IMR-90 (cell line): ENCODE measurements around the gene SERPINE2. TPM values are rescaled to one million over a fixed set of nuclear protein-coding genes. Genes with fewer than 3 reads are reported as not detected.
A peak's percentile ranks its signal among the peaks of the same experiment; 100 is the strongest.

Source experiments
- ATAC-seq: fragments of 200-7000 bp; cut with Tn5 transposase; 2 replicates; pipeline ENCODE4 v1.9.1; 2020; ENCODE audit warnings: low read depth, mild to moderate bottlenecking, moderate library complexity
- BruUV-seq: library from RNA; stranded (reverse); fragments of 400-500 nt; replicated peaks from 2 replicates; lab custom pipeline; 2021; lab: Mats Ljungman, UMichigan
- CTCF ChIA-PET: fragments of 300-600 bp; formaldehyde crosslinking; extraction: SDS; loops from one replicate; lab custom pipeline; 2021; ENCODE audit warnings: antibody characterized with exemption; lab: Yijun Ruan, JAX
- POLR2A ChIA-PET: fragments of 300-600 bp; sonication (Branson Sonifier 250); formaldehyde crosslinking; loops from one replicate; lab custom pipeline; 2022; ENCODE audit warnings: antibody characterized with exemption; ENCODE audit not compliant: unreplicated experiment; lab: Charles Lee
- DNase-seq: peaks from one replicate; pipeline ENCODE4 v3.0.0; 2013
- H2AFZ ChIP-seq: replicated peaks from 2 replicates; pipeline ENCODE3; 2013; ENCODE audit warnings: low read length, mild to moderate bottlenecking; ENCODE audit not compliant: poor library complexity
- H2AK5ac ChIP-seq: 2 replicates; pipeline ENCODE4 v1.6.1; 2013; ENCODE audit warnings: low read depth, low read length, inconsistent platforms
- H2AK9ac ChIP-seq: replicated peaks from 2 replicates; pipeline ENCODE3; 2013; ENCODE audit warnings: mild to moderate bottlenecking, low read depth, low read length, moderate library complexity; ENCODE audit not compliant: poor library complexity
- H2BK120ac ChIP-seq: 2 replicates; pipeline ENCODE4 v1.6.1; 2013; ENCODE audit warnings: low read depth, low read length, inconsistent platforms
- H2BK15ac ChIP-seq: 3 replicates; pipeline ENCODE4 v1.6.1; 2013; ENCODE audit warnings: low read depth, low read length, inconsistent platforms
- H2BK20ac ChIP-seq: 2 replicates; pipeline ENCODE4 v1.6.1; 2013; ENCODE audit warnings: low read depth, mild to moderate bottlenecking, inconsistent platforms, low read length, moderate library complexity
- H2BK5ac ChIP-seq: 2 replicates; pipeline ENCODE4 v1.6.1; 2013; ENCODE audit warnings: mild to moderate bottlenecking, low read depth, low read length, inconsistent platforms; ENCODE audit not compliant: poor library complexity, severe bottlenecking
- H3K14ac ChIP-seq: replicated peaks from 2 replicates; pipeline ENCODE4 v1.6.1; 2013; ENCODE audit warnings: low read depth, low read length, inconsistent platforms
- H3K18ac ChIP-seq: 2 replicates; pipeline ENCODE4 v1.6.1; 2013; ENCODE audit warnings: low read depth, low read length, control low read depth
- H3K23ac ChIP-seq: 2 replicates; pipeline ENCODE4 v1.6.1; 2013; ENCODE audit warnings: low read depth, low read length, inconsistent platforms
- H3K27ac ChIP-seq: 2 replicates; pipeline ENCODE4 v1.5.1; 2013; ENCODE audit warnings: mild to moderate bottlenecking, control low read depth, low read length; ENCODE audit not compliant: insufficient read depth
- H3K27me3 ChIP-seq: 2 replicates; pipeline ENCODE4 v1.6.1; 2013; ENCODE audit warnings: low read length; ENCODE audit not compliant: control insufficient read depth, insufficient read depth
- H3K36me3 ChIP-seq: 2 replicates; pipeline ENCODE4 v1.6.1; 2013; ENCODE audit warnings: low read length, mixed read lengths; ENCODE audit not compliant: control insufficient read depth, insufficient read depth
- H3K4ac ChIP-seq: 2 replicates; pipeline ENCODE4 v1.6.1; 2013; ENCODE audit warnings: low read depth, low read length, inconsistent platforms
- H3K4me1 ChIP-seq: 2 replicates; pipeline ENCODE4 v1.6.1; 2013; ENCODE audit warnings: low read length, mixed read lengths; ENCODE audit not compliant: control insufficient read depth, insufficient read depth
- H3K4me2 ChIP-seq: 2 replicates; pipeline ENCODE4 v1.6.1; 2013; ENCODE audit warnings: low read depth, mild to moderate bottlenecking, control low read depth, low read length, moderate library complexity
- H3K4me3 ChIP-seq: 2 replicates; pipeline ENCODE4 v1.5.1; 2013; ENCODE audit warnings: low read depth, mild to moderate bottlenecking, control low read depth, low read length, moderate library complexity; ENCODE audit not compliant: insufficient read depth
- H3K56ac ChIP-seq: 2 replicates; pipeline ENCODE4 v1.6.1; 2013; ENCODE audit warnings: low read length, inconsistent platforms; ENCODE audit not compliant: insufficient read depth; ENCODE audit errors: extremely low read depth
- H3K79me1 ChIP-seq, 2 experiments: 2 replicates each; pipeline ENCODE4 v1.6.1; 2013; ENCODE audit warnings: low read length in 2 of 2, inconsistent platforms in 1 of 2, low read depth in 1 of 2
- H3K9ac ChIP-seq: 2 replicates; pipeline ENCODE4 v1.6.1; 2013; ENCODE audit warnings: low read depth, low read length, control low read depth
- H3K9me1 ChIP-seq: 2 replicates; pipeline ENCODE4 v1.6.1; 2013; ENCODE audit warnings: low read length, inconsistent platforms; ENCODE audit not compliant: insufficient read depth
- H3K9me3 ChIP-seq: 2 replicates; pipeline ENCODE4 v1.6.1; 2013; ENCODE audit warnings: low read length; ENCODE audit not compliant: control insufficient read depth, insufficient read depth
- H4K20me1 ChIP-seq: 2 replicates; pipeline ENCODE4 v1.6.1; 2013; ENCODE audit warnings: low read length, inconsistent platforms; ENCODE audit not compliant: insufficient read depth
- H4K5ac ChIP-seq: 2 replicates; pipeline ENCODE4 v1.6.1; 2013; ENCODE audit warnings: mild to moderate bottlenecking, low read depth, low read length, control low read depth
- H4K8ac ChIP-seq, 2 experiments: 2 replicates each; pipeline ENCODE4 v1.6.1; 2013; ENCODE audit warnings: low read depth in 2 of 2, low read length in 2 of 2, control low read depth in 1 of 2, inconsistent platforms in 1 of 2
- H4K91ac ChIP-seq: 2 replicates; pipeline ENCODE4 v1.6.1; 2013; ENCODE audit warnings: low read depth, low read length, inconsistent platforms; ENCODE audit not compliant: insufficient read depth
- BHLHE40 ChIP-seq: fragments of 150-350 bp; IDR thresholded peaks from 2 replicates; pipeline ENCODE4 v1.6.1; 2016; ENCODE audit warnings: mild to moderate bottlenecking, low read depth, low read length
- MAZ ChIP-seq: IDR thresholded peaks from 2 replicates; pipeline ENCODE4 v1.6.1; 2012; ENCODE audit warnings: low read depth, mild to moderate bottlenecking, low read length, improper control_type of control experiment, moderate library complexity, borderline replicate concordance
- NFE2L2 ChIP-seq: fragments of 150-350 bp; IDR thresholded peaks from 2 replicates; pipeline ENCODE4 v1.6.1; 2016; ENCODE audit warnings: low read depth, mild to moderate bottlenecking, low read length
- SMC3 ChIP-seq: fragments of 150-350 bp; IDR thresholded peaks from 2 replicates; pipeline ENCODE4 v1.6.1; 2016; ENCODE audit warnings: low read depth, mild to moderate bottlenecking, antibody characterized with exemption, low read length, moderate library complexity
- USF2 ChIP-seq: fragments of 150-350 bp; IDR thresholded peaks from 2 replicates; pipeline ENCODE4 v1.6.1; 2017; ENCODE audit warnings: mild to moderate bottlenecking, antibody characterized with exemption, low read length, low read depth
- WGBS, 2 experiments: methylation state at CpG; one replicate each; pipeline versions ENCODE4 v1.1.5 to v1.1.7; 2013; ENCODE audit warnings: missing lambda C conversion rate in 2 of 2; ENCODE audit not compliant: insufficient read length in 1 of 2; ENCODE audit errors: extremely low coverage in 2 of 2; 5-methylcytosine and 5-hydroxymethylcytosine counted together
- dilution Hi-C: fragments of 300-500 bp; cut with HindIII; formaldehyde crosslinking; loops from one replicate; pipeline ENCODE4 v1.14.3; 2018; ENCODE audit warnings: low sequenced_read_pairs; ENCODE audit not compliant: unreplicated experiment
- in situ Hi-C: fragments of 300-500 bp; cut with MboI; formaldehyde crosslinking; loops from 3 replicates; pipeline ENCODE4 v1.14.3; 2019; ENCODE audit warnings: low sequenced_read_pairs, inconsistent platforms, mixed read lengths
- intact Hi-C: fragments of 100-400 bp; cut with micrococcal nuclease; formaldehyde crosslinking; loops from 2 replicates; pipeline ENCODE4 v1.10.0; 2022
- polyA plus RNA-seq, 3 experiments: library from polyadenylated mRNA; depleted of rRNA; stranded (reverse); fragments of >200 nt; gene quantifications; 2 replicates each; pipeline ENCODE4 v1.2.3, GENCODE V29; 2012; ENCODE audit warnings: low replicate concordance in 1 of 3
- total RNA-seq: library from RNA; depleted of rRNA; stranded (reverse); fragments of >200 nt; gene quantifications from 2 replicates; pipeline ENCODE4 v1.2.3, GENCODE V29; 2012

Gene SERPINE2
- total and polyA plus RNA-seq, 2 of the 4 experiments (the other 2 are of a cell fraction): 24.0 to 62.7 TPM

DNA sequence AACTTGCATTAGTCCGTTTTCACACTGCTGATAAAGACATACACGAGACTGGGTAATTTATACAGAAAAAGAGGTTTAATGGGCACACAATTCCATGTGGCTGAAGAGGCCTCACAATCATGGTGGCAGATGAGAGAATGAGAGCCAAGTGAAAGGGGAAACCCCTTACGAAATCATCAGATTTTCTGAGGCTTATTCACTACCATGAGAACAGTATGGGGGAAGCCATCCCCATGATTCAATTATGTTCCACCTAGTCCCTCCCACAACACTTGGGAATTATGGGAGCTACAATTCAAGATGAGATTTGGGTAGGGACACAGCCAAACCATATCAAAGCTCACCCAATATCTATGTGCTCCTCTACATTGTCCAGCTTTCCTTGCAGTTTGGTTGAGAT lies 16.0 kb upstream of the SERPINE2 start:
- Histone ChIP-seq H3K14ac (no peak overlapping the region), H4K20me1 (no peaks in the 10 kb centered on the region), H3K36me3 (no peaks in the 10 kb centered on the region), H2AK5ac (no peak overlapping the region), H3K27me3 (peaks cover 13% of the 10 kb centered on the region; the same call in 1 of the 2 replicates), H3K4me3 (no peak overlapping the region), H2AFZ (no peak overlapping the region), H2BK5ac (no peak overlapping the region), H3K23ac (no peak overlapping the region), H2BK120ac (no peak overlapping the region), H3K56ac (no peak overlapping the region), H3K4me2 (no peak overlapping the region), H4K91ac (no peak overlapping the region), H2BK20ac (no peak overlapping the region), H4K5ac (no peak overlapping the region), H3K79me1 (no peaks in the 10 kb centered on the region), H3K4me1 (no peaks in the 10 kb centered on the region), H2BK15ac (no peak overlapping the region), H3K9ac (no peak overlapping the region), H3K9me3 (peaks cover 9% of the 10 kb centered on the region), H2AK9ac (no peak overlapping the region), H3K9me1 (no peaks in the 10 kb centered on the region), H4K8ac (no peak overlapping the region), H3K27ac (no peak overlapping the region), H3K18ac (no peak overlapping the region), H3K4ac (no peak overlapping the region)
- DNase-seq (peak; percentile 30), ATAC-seq (no peak)
- intact Hi-C loops: no loop called here
- WGBS, 2 experiments: 83% methylated on average over 2 of the region's 3 CpGs; no CpG with 5 or more reads in 1 of the 2 experiments
- dilution Hi-C loops: no loop called here
- POLR2A ChIA-PET: no interaction called here
- TF ChIP-seq USF2: no peak
- no peak for TF ChIP-seq MAZ
- no peak for TF ChIP-seq NFE2L2
- no peak for TF ChIP-seq SMC3
- no peak for TF ChIP-seq BHLHE40
- no TSS peak for BruUV-seq
- CTCF ChIA-PET: no interaction called here
- in situ Hi-C loops: no loop called here
